AG09319 (cell line): ENCODE data around the gene ACOT6.
"Not testable (repeated sequence)": the region's sequence is repeated elsewhere in the genome, so short reads cannot be mapped to it uniquely, and the experiment has no call there.

Experiments used
- DNase-seq: peaks from one replicate; pipeline ENCODE4 v3.0.0-alpha.2; 2010; ENCODE audit warnings: low read depth; ENCODE audit errors: extremely low read depth
- CTCF ChIP-seq: IDR thresholded peaks from 2 replicates; pipeline ENCODE4 v1.5.1; 2011; ENCODE audit warnings: low read depth, mild to moderate bottlenecking, inconsistent platforms, low read length, moderate library complexity

Gene ACOT6

GRCh38 chr14:73655851-73656250 lies 43.5 kb downstream of the ACOT6 start:
- no peak for DNase-seq
- no peak for TF ChIP-seq CTCF

GRCh38 chr14:73659202-73659601 lies 46.9 kb downstream of the ACOT6 start:
- DNase-seq: not testable (repeated sequence)

- DNase-seq: no peak
- TF ChIP-seq CTCF: no peak
These were observed 48.2 kb downstream of the ACOT6 start for GRCh38 chr14:73660511-73660910.

GRCh38 chr14:73661872-73662271 lies 49.6 kb downstream of the ACOT6 start:
- TF ChIP-seq CTCF: no peak
- DNase-seq: no peak

- TF ChIP-seq CTCF: peak; percentile 69
- peak; percentile 67 for DNase-seq
These were observed 50.2 kb downstream of the ACOT6 start for GRCh38 chr14:73662487-73662943.

GRCh38 chr14:73663548-73664212 lies 51.4 kb downstream of the ACOT6 start:
- no peak for TF ChIP-seq CTCF
- DNase-seq: no peak

- DNase-seq: no peak
- TF ChIP-seq CTCF: no peak
These were observed 52.8 kb downstream of the ACOT6 start for GRCh38 chr14:73665130-73665529.

- TF ChIP-seq CTCF: no peak
- no peak for DNase-seq
These were observed 54.3 kb downstream of the ACOT6 start for GRCh38 chr14:73666583-73666982.
